NCI-H2081 (cell line): ENCODE measurements around the gene MLF1.
"Not testable (repeated sequence)": the region's sequence is repeated elsewhere in the genome, so short reads cannot be mapped to it uniquely, and the experiment has no call there.

ENCODE experiments used
- DNase-seq, 2 experiments: peaks; one replicate each; lab custom pipeline; 2025; lab: John Stamatoyannopoulos, UW

MLF1 gene

DNA sequence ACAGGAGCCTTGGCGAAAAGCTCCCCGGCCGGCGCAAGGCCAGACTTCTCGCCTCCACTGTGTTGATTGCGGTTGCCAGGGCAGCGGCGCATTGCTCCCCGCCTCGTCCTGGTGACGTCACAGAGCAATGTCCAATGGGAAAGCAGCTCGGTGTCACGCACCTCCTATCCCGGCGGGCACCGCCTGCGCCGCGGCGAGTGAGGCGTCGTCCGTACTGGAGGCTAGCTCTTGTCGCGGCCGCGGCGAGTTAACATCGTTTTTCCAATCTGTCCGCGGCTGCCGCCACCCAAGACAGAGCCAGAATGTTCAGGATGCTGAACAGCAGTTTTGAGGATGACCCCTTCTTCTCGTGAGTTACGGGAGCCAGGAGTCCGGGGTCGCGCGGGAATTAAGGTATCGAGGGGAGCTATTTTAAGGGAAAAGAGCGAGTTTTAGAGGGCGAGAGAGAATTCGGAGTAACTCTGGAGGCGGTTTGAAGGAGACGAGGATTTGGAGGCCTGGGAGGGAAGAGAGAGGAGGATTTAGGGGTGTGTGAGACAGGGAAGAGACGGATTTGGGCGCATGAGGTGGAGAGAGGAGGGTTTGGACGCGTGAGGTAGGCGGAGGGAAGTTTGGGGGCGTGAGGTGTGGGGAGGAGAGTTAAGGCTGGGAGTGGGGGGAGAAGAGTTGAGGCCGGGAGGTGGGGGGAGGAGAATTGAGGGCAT lies at the start of gene MLF1:
Gene MLF1, plus strand, starts transcription at position 196 of the 704 bp plus-strand sequence. Its CDS starts 107 bp downstream, at position 303.
- peak; percentile 98 for DNase-seq

DNA sequence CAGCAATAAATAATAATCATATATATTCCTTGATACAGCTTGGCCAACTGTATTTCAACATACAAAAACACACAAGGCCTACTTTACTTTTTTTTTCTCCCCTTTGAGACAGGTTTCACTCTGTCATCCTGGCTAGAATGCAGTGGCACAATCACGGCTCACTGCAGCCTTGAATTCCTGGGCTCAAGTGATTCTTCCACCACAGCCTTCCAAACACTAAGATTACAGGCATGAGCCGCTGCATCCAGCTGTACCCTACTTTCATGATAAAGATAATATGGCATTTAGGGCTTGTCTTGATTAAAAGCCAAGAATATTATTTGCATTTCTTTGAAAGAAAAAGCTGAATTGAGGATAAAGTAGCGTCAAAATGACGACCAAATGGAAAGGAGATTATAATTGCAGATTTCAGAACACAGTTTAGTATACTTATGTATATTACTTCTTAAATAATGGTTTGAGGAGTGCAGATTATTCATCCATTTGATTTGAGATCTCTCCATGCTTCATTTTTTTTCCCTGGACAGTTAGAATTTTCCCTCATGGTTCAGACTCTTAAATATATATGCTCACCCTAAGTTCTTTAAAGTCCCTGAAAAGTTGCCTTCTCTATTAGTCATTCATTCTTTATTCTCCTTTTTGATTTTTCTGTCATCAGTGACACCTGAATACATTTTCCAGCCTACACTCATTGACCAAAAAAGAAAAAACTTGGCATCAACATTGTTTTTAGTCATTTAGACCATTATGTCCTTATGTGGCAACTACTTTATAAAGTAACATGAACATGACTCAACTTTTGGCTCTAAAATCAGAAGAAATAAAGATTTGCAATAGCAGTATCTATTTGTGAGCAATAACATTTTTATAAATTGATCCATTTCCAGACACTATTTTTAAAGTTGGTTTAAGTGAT lies 48.5 kb upstream of the MLF1 start:
- DNase-seq = no peak

DNA sequence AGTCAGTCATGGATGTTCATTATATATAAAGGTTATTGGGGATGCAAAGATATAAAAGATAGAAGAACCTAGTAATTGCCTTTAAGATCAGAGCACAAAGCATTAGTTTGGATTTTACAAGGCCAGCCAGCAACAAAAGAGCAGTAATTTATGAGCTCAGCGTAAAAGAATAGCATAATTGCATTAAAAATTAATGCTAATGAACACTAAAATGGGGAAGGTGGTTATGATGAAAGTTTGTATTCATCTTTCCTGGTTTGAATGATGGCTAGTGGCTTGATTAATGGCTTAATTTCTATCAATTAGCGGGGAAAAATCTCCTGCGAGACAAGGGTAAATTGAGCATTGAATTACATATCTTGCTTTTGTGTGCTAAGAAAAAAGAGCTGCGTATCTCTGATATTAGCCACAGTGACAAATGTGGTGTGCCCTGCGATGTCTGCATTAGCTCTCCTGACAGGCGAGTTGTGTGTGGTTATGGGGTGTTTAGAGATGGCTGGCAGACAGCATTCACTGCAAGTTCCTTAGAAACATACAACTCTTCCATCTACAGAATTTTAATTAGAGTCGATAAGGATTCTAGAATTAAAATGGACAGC lies 42.8 kb upstream of the MLF1 start:
- no peak for DNase-seq

GRCh38 chr3:158531334-158531733 lies 39.7 kb upstream of the MLF1 start:
- peak in 1 of 2 experiments; percentile 34 for DNase-seq

DNA sequence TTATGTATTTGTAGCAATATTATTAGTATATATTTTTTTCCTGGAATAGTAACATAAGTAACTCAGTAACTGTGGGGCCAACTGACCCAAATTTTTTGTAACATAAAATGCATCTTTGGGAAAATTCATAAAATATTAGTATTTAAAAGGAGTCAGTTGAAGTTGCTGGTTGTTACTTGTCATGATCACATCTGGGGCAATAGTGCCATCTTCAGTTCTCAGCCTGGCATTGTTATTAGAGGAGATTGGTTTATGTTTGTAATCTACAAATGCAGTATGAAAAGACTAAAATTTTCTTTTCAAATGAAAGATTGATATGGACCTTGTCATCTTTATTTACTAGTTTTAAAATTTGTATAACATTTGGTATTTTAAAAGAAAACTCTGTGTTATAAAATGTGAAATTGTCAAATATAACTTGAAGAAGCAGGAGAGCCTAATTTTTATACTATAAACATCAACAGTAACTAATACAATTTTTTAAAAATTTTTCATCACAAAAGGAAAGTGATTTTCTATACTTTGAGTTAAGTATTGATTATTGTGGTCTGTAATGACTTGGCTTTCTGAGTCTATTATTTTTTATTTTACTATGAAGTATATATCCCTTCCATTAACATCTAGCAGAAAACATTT lies 38.8 kb upstream of the MLF1 start:
- peak; percentile 16 to 62 for DNase-seq

DNA sequence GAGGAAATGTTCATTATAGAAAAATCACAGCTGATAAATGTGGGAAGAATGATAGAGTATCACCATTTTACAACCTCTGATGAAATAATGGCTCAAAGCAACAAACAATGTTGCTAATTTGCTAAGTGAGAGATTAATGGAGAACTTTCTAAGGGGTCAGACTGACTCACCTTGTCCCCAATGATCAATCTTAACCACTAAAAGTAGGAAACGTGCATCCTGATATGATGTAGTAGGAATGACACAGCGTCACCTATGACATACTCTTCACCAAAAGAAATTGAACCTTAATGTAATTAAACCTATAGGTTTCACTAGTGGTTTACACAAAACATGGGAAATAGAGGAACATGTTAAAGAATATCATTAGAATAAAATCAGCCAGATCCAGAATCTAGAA lies 35.1 kb upstream of the MLF1 start:
- no peak for DNase-seq

DNA sequence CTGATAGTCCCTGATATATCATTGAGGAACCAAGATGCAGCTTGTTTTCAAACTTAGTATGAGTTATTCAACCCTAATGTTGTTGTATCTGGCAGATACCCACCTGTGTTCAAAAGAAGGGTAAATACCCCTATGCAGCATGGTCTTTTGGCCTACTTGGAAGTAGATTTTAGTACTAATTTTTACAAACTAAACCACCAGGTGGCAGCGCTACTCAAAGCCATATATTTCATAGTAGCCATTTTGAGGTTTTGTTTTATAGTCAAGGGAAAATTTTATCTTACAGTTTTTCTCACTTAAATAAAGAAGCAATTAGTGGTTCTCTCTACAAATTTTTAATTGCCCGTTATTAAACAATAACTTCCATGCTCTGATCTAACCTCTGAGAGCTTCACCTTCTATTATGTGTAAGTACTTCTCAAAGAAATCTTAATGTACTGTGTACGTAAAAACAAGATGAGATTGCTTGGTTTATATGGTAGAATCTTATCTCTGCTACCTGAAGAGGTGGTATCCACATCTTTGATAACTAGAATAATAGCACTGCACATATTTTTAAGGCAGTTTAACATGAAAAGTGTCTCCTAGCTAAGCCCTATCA lies 31.5 kb upstream of the MLF1 start:
- DNase-seq = peak; percentile 79 to 81

DNA sequence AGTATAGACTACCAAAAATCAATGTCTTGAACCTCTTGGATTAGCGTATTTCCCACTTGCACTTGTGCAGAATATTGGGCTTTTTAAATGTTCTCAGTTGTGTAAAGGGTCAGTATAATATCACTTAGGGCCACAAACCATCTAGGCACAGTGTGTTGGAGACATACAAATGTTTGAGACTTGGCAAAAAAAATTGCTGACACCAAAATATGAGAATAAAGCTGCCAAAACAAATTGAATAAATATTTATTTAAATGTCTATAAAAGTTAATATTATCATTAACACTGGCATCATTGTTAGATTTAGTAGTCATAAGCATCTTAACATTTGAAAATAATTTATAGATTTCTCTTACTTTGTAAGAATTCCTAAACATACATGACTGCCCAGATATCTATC lies 30.9 kb upstream of the MLF1 start:
- DNase-seq = no peak

DNA sequence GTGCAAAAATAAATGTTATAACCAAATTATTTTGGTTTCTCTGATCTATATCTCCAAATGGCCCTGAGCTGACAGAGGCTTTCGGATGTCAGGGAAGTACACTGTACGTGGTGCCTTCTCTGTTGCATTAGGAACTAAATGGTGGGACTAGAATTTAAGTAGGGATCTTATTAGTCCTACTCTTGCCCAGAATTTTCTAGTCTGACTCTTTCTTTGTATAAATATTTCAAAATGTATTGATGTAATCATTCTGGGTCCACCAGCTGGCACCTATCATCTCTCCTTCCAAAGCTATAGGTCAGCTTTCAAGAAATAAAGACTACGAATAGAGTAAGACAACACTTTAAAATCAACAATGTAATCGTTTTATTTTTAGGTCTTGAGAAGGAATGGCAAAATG lies 22.3 kb upstream of the MLF1 start:
- DNase-seq = no peak

DNA sequence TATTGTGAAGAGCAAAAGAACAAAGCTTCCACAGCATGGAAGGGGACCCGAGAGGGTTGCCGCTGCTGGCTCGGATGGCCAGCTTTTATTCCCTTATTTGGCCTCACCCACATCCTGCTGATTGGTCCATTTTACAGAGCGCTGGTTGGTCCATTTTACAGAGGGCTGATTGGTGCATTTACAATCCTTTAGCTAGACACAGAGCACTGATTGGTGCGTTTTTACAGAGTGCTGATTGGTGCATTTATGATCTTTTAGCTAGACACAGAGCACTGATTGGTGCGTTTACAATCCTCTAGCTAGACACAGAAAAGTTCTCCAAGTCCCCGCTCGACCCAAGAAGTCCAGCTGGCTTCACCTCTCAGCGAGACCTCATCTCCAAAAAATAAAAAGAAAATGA lies 21.1 kb upstream of the MLF1 start:
- DNase-seq = not testable (repeated sequence)

GRCh38 chr3:158552124-158552523 lies 18.9 kb upstream of the MLF1 start:
- no peak for DNase-seq

- no peak for DNase-seq
Observed at GRCh38 chr3:158559504-158559903, 11.5 kb upstream of the MLF1 start.

GRCh38 chr3:158560979-158561378 lies 10.0 kb upstream of the MLF1 start:
- DNase-seq = no peak

DNA sequence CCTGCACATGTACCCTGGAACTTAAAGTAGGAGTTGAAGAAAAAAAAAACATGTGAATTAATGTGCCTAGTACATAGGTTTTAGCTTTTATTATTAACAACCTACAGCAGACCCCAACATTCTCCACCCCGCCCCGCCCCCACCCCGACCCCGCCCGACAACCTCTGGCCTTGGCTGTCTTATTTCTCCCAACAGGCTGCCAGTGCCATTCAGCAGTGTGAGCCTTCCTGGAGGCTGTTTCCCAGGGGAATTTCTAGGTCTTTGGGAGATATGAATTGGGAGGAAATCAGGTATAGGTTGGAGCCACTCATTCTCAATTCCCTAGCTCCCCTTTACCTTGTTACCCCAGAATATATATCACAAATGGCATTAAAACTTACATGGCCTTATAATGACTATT lies 8.3 kb upstream of the MLF1 start:
- DNase-seq = no peak

DNA sequence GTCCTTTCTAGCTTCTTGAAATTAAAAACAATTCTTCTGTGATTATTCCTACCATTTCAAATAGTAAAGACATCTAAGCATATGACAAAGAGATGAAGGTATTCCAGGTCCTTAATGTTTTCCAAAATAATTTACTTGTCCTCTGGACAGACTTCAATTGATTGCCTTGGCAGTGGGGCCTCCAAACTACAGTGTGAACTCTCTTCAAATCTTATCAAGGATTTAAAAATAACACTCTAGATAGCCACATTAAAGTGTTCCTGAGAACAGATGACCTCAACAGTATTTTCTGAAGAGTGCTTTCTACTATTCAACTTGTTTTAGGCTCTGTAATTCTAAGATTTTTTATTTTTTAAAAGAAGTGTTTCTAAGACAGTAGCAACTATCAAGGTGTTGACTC lies 7.9 kb upstream of the MLF1 start:
- DNase-seq = no peak

DNA sequence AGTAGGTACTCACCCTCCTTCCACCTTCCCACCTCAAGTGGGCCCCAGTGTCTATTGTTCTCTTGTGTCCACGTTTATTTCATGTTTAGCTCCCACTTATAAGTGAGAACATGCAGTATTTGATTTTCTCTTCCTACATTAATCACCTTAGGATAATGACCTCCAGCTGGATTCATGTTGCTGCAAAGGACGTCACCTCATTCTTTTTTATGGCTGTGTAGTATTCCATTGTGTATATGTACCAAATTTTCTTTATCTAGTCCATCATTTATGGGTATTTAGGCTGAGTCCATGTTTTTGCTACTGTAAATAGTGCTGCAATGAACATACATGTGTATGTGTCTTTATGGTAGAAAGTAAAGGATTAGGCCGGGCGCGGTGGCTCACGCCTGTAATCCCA lies 5.9 kb upstream of the MLF1 start:
- DNase-seq = no peak

GRCh38 chr3:158568784-158569183 lies 2.2 kb upstream of the MLF1 start:
- no peak for DNase-seq

DNA sequence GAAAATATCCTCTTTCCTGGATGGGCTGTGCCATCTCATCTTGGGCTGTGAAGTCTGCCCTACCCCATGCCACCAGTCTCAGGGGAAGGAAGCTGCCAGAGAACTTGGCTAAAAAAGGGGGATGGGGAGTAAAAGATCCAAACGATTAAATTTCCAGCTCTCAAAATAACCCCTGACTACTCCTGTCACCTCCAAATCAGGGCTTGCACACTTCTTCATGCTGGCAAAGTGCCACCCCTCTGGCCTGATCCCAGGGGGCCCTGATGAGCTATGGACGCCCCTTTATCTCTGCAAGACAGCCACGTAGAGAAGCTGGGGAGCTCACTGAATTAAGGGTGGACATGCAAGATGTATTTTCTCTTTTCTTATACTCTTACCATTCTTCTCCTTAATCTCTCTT lies 1.2 kb upstream of the MLF1 start:
- no peak for DNase-seq

- no peak for DNase-seq
Observed at GRCh38 chr3:158571969-158572765, 1.2 kb downstream of the MLF1 start.

DNA sequence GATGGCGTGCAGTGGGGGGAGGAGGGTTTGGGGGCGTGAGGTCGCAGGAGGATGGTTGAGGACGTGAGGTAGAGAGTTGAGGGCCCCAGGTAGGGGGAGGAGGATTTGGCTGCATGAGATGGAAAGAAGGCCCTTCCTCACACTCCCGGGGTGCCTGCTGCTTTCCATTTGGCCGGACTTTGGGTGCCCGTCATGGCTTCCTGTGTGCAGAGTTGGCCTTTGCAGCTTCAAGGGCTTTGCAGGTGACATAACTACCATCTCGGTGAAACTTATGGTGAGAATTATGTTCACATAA lies 1.7 kb downstream of the MLF1 start:
- DNase-seq = no peak

DNA sequence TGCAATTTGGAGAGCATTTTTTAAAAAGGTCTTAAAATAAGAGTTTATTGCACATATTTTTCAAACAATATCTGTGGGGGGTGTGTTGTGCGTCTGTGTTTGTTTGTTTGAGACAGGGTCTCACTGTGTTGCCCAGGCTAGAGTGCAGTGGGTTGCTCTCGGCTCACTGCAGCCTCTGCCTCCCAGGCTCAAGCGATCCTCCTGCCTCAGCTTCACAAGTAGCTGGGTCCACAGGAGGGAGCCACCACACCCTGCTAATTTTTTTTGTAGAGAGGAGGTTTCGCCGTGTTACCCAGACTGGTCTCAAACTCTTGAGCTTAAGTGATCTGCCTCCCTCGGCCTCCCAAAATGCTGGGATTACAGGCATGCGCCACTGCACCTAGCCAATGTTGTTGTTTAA lies 2.7 kb downstream of the MLF1 start:
- no peak for DNase-seq
